SJCRH30 (cell line): Measurements from ENCODE around the gene ZNF71. TPM values are rescaled to one million over a fixed set of nuclear protein-coding genes. Genes with fewer than 3 reads are reported as not detected.

Experiments used
- DNase-seq, 2 experiments: peaks; one replicate each; pipeline ENCODE4 v3.0.0-alpha.2; 2015 to 2020
- H3K27ac ChIP-seq: fragments of 250-450 bp; sonication (Bioruptor Pico); 2 replicates; pipeline ENCODE4 v1.5.1; 2020; ENCODE audit warnings: mild to moderate bottlenecking, moderate library complexity
- H3K27me3 ChIP-seq: fragments of 250-450 bp; sonication (Bioruptor Pico); 2 replicates; pipeline ENCODE4 v1.5.1; 2020; ENCODE audit warnings: mild to moderate bottlenecking, moderate library complexity
- H3K36me3 ChIP-seq: fragments of 250-450 bp; sonication (Bioruptor Pico); 2 replicates; pipeline ENCODE4 v1.5.1; 2020; ENCODE audit warnings: mild to moderate bottlenecking, moderate library complexity
- H3K4me1 ChIP-seq: fragments of 250-450 bp; sonication (Bioruptor Pico); 2 replicates; pipeline ENCODE4 v1.5.1; 2020; ENCODE audit warnings: mild to moderate bottlenecking, moderate library complexity
- H3K4me3 ChIP-seq: fragments of 250-450 bp; sonication (Bioruptor Pico); 2 replicates; pipeline ENCODE4 v1.5.1; 2020; ENCODE audit warnings: mild to moderate bottlenecking, moderate library complexity
- H3K9me3 ChIP-seq: fragments of 250-450 bp; sonication (Bioruptor Pico); replicated peaks from 2 replicates; pipeline ENCODE4 v1.5.1; 2020; ENCODE audit warnings: mild to moderate bottlenecking, moderate library complexity
- total RNA-seq: library from RNA; depleted of rRNA; stranded (reverse); fragments of >200 nt; shearing (Covaris generic); gene quantifications from 2 replicates; pipeline ENCODE4 v1.2.3, GENCODE V29; 2014; rRNA removed

The ZNF71 gene
- 11.1 and 11.4 TPM in 2 replicates for total RNA-seq

DNA sequence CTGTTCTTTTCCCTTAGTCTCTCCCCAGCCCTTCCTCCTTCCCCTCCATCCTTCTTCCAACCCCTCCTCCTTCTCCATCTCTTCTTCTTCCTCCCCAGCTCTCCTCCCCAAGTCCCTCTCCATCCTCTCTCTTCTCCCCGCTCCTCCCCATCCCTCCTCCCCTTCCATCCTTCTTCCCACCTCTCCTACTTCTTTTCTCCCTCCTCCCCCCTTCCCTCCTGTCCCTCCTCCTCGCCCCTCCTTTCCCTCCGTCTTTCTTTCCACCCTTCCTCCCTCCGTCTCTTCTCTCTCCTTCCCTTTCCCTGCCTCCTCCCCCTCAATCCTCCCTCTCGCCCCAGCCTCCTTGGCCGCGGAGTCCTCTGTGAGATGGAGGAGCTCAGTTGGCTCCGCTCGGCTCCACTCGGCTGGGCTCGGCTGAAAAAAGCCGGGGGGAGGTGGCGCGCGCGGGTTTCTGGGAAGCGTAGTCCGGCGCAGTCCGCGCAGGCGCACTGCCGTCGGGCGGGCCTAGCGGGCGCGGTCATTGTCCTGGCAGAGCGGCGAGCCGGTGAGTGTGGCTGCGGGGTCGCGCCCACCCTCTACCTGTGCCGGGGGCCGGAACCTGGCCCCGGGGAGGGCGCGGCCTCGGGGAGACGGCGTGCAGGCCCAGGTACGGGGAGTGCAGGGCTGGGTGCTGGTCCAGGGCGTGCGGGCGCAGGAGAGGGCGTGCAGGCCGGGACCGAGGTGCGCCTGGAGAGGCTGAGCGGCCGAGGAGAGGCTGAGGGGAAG lies at the start of gene ZNF71:
Gene ZNF71, plus strand, starts transcription at position 520 of the 765 bp plus-strand sequence. CDS start 6,257 bp downstream, outside the sequence.
- peak; percentile 91 to 92 for DNase-seq
- peaks cover 3% of the 10 kb centered on the region for H3K9me3 ChIP-seq
- peaks cover 7% of the 10 kb centered on the region; the same call in 1 of the 2 replicates for H3K36me3 ChIP-seq
- no peaks in the 10 kb centered on the region for H3K4me1 ChIP-seq
- peak within 1 kb of the TSS; percentile 92 for H3K4me3 ChIP-seq
- no peaks in the 10 kb centered on the region for H3K27me3 ChIP-seq
- H3K27ac ChIP-seq: peak within 1 kb of the TSS; percentile 40

DNA sequence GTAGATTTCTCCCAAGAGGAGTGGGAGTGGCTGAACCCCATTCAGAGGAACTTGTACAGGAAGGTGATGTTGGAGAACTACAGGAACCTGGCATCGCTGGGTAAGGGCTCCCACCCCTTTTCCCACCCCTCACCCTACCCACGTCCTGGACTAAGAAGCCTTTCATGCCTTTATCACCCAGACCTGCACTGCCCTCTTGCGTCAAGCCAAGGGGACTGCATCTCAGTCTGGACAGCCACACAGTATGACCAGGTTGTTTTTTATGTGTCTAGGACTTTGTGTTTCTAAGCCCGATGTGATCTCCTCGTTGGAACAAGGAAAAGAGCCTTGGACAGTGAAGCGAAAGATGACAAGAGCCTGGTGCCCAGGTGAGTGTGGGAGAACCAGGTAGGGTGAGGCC lies 47.6 kb upstream of the ZNF71 start:
- H3K4me3 ChIP-seq: no peak overlapping the region
- no peaks in the 10 kb centered on the region for H3K27me3 ChIP-seq
- H3K27ac ChIP-seq: no peak overlapping the region
- H3K9me3 ChIP-seq: peaks cover 27% of the 10 kb centered on the region
- H3K4me1 ChIP-seq: no peaks in the 10 kb centered on the region
- H3K36me3 ChIP-seq: peaks cover 47% of the 10 kb centered on the region
- no peak for DNase-seq

DNA sequence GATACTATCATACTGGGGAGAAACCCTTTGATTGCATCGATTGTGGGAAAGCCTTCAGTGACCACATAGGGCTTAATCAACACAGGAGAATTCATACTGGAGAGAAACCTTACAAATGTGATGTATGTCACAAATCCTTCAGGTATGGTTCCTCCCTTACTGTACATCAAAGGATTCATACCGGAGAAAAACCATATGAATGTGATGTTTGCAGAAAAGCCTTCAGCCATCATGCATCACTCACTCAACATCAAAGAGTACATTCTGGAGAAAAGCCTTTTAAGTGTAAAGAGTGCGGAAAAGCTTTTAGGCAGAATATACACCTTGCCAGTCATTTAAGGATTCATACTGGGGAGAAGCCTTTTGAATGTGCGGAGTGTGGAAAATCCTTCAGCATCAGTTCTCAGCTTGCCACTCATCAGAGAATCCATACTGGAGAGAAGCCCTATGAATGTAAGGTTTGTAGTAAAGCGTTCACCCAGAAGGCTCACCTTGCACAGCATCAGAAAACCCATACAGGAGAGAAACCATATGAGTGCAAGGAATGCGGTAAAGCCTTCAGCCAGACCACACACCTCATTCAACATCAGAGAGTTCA lies 40.7 kb upstream of the ZNF71 start:
- no peak overlapping the region for H3K27ac ChIP-seq
- peaks cover 24% of the 10 kb centered on the region for H3K9me3 ChIP-seq
- no peaks in the 10 kb centered on the region for H3K4me1 ChIP-seq
- H3K36me3 ChIP-seq: peaks cover 48% of the 10 kb centered on the region
- no peak for DNase-seq
- H3K27me3 ChIP-seq: no peaks in the 10 kb centered on the region
- no peak overlapping the region for H3K4me3 ChIP-seq

DNA sequence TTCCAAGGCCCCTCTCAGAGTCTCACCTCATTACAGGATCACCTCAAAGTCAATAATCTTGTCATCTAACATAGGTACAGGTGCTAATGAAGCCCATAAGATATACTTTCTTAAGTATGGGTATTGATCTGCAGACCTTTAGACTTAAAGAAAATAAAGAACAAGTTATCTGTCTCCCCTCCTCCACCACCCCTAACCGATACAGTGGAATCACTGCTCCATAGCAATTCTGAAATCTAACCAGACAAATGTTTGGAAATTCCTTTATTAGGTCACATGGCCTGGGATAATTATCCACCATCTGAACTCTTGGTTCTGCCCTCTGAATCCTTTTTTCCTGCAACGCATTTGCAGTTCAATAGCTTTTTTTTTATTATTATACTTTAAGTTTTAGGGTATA lies 32.3 kb upstream of the ZNF71 start:
- H3K4me3 ChIP-seq: no peak overlapping the region
- no peaks in the 10 kb centered on the region for H3K36me3 ChIP-seq
- H3K4me1 ChIP-seq: no peaks in the 10 kb centered on the region
- DNase-seq: no peak
- peaks cover 28% of the 10 kb centered on the region for H3K9me3 ChIP-seq
- no peaks in the 10 kb centered on the region for H3K27me3 ChIP-seq
- no peak overlapping the region for H3K27ac ChIP-seq

DNA sequence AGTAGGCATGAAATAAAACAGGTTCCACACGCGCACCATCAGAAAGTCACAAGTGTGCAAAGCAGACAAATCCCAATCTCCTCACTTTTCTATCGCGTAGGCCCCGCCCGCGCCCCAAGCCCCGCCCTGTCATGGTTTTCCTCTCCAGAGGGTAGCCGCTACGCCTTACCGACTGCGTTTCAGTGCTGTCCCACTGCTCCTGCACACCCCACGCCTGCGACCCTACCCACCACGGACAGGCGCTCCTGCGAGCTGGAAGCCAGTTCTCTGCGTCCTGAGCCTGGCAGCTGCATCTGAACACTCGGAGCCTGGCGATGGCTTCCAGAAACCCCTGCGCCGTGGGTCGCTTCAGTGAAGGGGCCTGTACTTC lies 28.2 kb upstream of the ZNF71 start:
- H3K27me3 ChIP-seq: no peaks in the 10 kb centered on the region
- peak overlapping the region; percentile 84 for H3K4me3 ChIP-seq
- H3K9me3 ChIP-seq: peaks cover 27% of the 10 kb centered on the region
- H3K27ac ChIP-seq: peak overlapping the region; percentile 60
- peaks cover 30% of the 10 kb centered on the region for H3K36me3 ChIP-seq
- H3K4me1 ChIP-seq: 0 out of 2 replicates have a peak, but pooled peaks cover 3% of the 10 kb centered on the region
- DNase-seq: peak; percentile 71 to 72

DNA sequence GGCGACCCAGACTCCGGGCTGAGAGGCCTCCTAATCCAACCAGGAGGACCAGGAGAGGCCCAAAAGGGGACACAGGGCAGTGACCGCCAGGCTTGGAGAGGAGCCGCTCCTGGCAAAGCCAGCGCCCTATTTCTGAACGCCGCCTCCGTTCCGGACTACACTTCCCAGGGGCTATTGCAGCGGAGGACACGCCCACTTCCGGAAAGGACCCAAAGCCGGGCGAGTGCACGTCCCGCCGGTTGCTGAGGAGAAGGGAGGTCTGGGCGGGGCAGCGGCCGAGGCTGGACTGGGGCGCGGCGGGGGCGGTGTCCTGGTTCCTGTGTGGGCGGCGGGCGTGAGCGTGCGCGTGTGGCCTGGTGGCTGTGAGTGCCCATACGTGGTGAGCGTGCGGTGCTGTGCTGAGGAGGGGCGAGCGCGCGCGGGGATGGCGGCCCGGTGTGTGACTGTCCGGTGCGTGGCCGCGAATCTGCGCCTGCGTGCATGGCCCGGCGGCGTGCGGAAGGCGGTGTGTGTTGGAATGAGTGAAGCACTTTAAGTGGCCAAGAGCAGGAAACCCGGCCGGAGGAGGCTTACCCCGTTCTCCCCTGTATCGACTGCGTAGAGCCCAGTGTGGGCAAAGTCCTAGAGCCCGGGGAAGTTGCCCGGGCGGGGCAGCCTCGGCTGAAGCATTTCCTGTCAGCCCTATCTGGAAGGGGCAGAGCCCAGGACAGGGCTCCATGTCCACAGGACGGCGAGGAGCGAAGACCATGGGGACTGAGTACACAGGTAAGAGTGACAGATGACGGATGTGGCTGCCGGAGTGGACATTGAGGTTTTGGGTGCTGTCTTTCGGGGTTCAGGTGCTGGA lies 27.6 kb upstream of the ZNF71 start, which contains the start of gene ZNF470:
Gene ZNF470, plus strand, starts transcription at position 195 of the 847 bp plus-strand sequence. CDS start 2,844 bp downstream, outside the sequence.
- peak within 1 kb of the TSS; percentile 60 for H3K27ac ChIP-seq
- peak; percentile 96 to 97 for DNase-seq
- H3K4me1 ChIP-seq: 0 out of 2 replicates have a peak, but pooled peaks cover 3% of the 10 kb centered on the region
- peaks cover 29% of the 10 kb centered on the region for H3K9me3 ChIP-seq
- H3K27me3 ChIP-seq: no peaks in the 10 kb centered on the region
- peak within 1 kb of the TSS; percentile 84 for H3K4me3 ChIP-seq
- H3K36me3 ChIP-seq: peaks cover 32% of the 10 kb centered on the region

DNA sequence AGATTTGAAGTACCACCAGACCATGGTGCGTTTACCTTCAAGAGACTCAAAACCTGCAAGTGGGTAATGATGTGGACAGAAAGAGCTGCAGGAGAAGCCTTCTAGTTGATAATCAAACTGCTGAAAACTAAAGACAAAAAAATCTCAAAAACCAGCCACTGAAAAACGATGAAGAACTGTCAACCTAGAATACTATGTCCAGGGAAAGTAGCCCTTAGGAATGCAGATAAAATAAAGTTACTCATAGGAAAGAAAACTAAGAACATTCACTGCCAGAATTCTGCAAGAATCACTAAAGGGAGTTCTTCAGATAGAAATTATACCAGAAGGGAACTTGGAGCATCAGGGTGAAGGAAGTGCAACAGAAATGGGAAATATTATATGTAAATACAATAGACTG lies 22.5 kb upstream of the ZNF71 start:
- Histone ChIP-seq H3K4me3 (no peak overlapping the region), H3K36me3 (peaks cover 80% of the 10 kb centered on the region), H3K9me3 (peaks cover 51% of the 10 kb centered on the region), H3K27me3 (no peaks in the 10 kb centered on the region), H3K27ac (no peak overlapping the region), H3K4me1 (0 out of 2 replicates have a peak, but pooled peaks cover 3% of the 10 kb centered on the region)
- DNase-seq: no peak

DNA sequence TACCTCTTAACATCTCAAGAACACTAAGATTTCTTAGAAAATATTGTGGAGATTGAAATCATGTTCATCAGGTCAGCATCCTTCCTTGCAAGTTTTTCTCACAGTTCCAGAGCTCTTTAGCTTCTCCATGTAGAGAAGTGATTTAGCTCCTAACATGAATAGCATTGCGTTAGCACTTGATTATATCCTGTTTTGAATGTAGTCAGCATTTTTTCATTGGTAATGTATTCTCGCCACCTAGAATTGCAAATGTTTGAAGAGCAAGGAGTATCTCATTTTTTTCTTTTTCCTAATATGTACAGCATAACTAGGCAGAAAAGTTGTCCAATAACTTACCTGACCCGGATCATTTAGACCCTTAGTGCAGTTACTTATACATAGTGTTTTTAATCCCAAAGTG lies 21.2 kb upstream of the ZNF71 start:
- H3K9me3 ChIP-seq: peaks cover 59% of the 10 kb centered on the region
- H3K27me3 ChIP-seq: no peaks in the 10 kb centered on the region
- no peak overlapping the region for H3K27ac ChIP-seq
- H3K36me3 ChIP-seq: peaks cover 87% of the 10 kb centered on the region
- no peaks in the 10 kb centered on the region for H3K4me1 ChIP-seq
- DNase-seq: no peak
- H3K4me3 ChIP-seq: no peak overlapping the region

DNA sequence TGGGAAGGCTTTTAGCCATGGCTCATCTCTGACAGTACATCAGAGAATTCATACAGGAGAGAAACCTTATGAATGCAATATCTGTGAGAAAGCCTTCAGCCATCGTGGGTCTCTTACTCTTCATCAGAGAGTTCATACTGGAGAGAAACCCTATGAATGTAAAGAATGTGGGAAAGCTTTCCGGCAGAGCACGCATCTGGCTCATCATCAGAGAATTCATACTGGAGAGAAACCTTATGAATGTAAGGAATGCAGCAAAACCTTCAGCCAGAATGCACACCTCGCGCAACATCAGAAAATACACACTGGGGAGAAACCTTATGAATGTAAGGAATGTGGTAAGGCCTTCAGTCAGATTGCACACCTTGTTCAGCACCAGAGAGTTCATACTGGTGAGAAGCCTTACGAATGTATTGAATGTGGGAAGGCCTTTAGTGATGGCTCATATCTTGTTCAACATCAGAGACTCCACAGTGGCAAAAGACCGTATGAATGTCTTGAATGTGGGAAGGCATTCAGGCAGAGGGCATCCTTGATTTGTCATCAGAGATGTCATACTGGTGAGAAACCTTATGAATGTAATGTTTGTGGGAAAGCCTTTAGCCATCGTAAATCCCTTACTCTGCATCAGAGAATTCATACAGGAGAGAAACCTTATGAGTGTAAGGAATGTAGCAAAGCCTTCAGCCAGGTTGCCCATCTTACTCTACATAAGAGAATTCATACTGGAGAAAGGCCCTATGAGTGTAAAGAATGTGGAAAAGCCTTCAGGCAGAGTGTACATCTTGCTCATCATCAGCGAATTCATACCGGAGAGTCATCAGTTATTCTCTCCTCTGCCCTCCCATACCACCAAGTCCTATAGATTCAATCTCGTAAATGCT lies 17.1 kb upstream of the ZNF71 start:
- DNase-seq: peak in 1 of 2 experiments; percentile 14
- H3K4me1 ChIP-seq: no peaks in the 10 kb centered on the region
- peaks cover 79% of the 10 kb centered on the region for H3K9me3 ChIP-seq
- peaks cover 59% of the 10 kb centered on the region for H3K36me3 ChIP-seq
- no peaks in the 10 kb centered on the region for H3K27me3 ChIP-seq
- H3K4me3 ChIP-seq: no peak overlapping the region
- H3K27ac ChIP-seq: no peak overlapping the region

DNA sequence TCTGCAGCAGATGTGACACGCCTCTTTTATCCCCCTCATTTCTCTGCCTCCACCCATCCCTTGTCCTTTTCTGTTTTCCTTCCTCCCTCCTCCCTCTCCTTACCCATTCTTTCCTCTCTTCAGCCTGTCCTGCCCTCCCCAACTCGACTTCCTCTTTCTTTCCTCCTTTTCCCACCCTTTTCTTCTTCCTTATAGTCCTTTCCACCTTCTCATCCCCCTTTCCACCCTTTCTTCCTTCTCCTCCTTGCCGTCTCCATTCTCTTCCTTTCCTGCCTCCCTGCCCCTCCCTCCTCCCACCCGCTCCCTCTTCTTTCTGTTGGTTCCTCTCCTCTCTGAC lies 688 bp upstream of the ZNF71 start:
- H3K27me3 ChIP-seq: no peaks in the 10 kb centered on the region
- peak overlapping the region; percentile 92 for H3K4me3 ChIP-seq
- H3K9me3 ChIP-seq: peaks cover 3% of the 10 kb centered on the region
- H3K27ac ChIP-seq: no peak overlapping the region
- H3K4me1 ChIP-seq: no peaks in the 10 kb centered on the region
- peaks cover 7% of the 10 kb centered on the region; the same call in 1 of the 2 replicates for H3K36me3 ChIP-seq
- no peak for DNase-seq

DNA sequence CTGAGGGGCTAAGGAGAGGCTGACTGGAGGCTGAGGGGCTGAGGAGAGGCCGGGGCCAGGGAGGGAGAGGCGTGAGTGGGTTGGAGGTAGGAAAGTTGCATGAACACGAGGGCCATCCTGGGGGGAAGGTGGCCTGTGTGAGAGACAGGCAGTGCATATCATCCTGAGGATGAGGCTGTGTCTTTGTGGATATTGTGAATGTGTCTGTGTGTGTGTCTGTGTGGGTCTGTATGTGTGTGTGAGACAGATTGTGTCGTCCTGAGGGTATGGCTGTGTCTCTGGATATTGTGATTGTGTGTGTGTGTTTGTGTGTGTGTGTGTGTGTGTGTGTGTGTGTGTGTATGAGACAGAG lies 422 bp downstream of the ZNF71 start:
- Histone ChIP-seq H3K4me3 (peak overlapping the region; percentile 92), H3K36me3 (peaks cover 8% of the 10 kb centered on the region), H3K27me3 (no peaks in the 10 kb centered on the region), H3K4me1 (no peaks in the 10 kb centered on the region), H3K27ac (peak overlapping the region; percentile 40), H3K9me3 (peaks cover 3% of the 10 kb centered on the region)
- DNase-seq: no peak

DNA sequence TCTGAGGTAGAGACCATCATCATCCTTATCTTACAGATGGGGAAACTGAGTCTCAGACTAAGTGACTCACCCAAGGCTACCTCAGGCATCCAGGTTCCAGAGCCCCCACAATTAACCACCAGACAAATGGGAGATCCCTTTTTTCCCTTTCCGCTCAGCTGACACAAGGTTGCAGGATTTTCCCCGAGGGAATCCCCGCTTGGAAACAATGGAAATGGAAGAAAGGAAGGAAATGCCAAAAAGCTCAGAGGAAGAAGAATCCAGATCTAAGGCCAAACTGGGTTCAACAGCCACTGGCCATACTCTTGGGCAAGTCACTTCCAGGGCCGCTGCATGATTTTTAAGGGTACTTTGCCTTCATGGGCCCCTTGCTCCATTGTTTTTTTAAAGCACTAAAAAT lies 1.6 kb downstream of the ZNF71 start:
- Histone ChIP-seq H3K36me3 (peaks cover 19% of the 10 kb centered on the region), H3K27ac (no peak overlapping the region), H3K4me1 (no peaks in the 10 kb centered on the region), H3K27me3 (no peaks in the 10 kb centered on the region), H3K4me3 (no peak overlapping the region), H3K9me3 (peaks cover 3% of the 10 kb centered on the region)
- no peak for DNase-seq

DNA sequence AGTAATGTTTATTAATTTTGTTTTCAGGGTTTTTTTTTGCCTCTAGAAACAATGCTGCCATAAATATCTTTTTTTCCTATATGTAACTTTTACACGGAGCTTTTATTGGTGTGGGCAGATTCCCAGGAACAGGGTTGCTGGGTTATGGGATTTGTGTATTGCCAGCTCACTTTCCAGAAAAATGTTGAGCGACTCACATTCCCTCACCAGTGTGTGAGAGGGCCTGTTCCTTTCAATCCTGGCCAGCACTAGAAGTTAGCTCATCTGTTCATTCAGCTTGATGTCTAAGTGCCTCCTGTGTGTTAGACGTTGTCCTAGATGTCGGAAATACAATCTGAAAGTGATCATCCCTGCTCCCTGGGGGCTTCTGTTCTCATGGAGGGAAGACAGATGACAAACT lies 2.6 kb downstream of the ZNF71 start:
- DNase-seq: no peak
- Histone ChIP-seq H3K27ac (no peak overlapping the region), H3K27me3 (no peaks in the 10 kb centered on the region)

DNA sequence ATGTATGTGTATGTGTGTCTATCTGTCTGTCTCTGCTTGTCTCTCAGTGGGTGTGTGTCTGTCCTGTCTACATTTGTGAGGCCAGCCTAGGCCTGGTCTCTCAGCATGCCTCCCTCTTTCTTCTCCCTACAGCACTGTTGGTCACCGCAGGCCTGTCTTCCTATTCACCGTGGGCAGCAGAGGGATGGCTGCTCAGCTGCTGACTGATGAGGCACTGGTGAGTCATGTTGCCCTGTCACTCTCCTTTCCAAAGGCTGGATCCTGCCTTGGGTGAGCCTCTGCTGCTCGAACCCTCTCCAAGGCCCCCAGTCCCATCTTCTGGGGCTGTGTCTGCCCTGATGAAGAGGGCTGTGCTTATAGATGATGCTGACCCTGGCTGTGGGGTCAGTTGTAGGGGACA lies 6.3 kb downstream of the ZNF71 start:
- H3K4me1 ChIP-seq: no peaks in the 10 kb centered on the region
- no peak overlapping the region for H3K4me3 ChIP-seq
- peaks cover 38% of the 10 kb centered on the region for H3K36me3 ChIP-seq
- no peaks in the 10 kb centered on the region for H3K27me3 ChIP-seq
- DNase-seq: no peak
- peaks cover 12% of the 10 kb centered on the region for H3K9me3 ChIP-seq
- no peak overlapping the region for H3K27ac ChIP-seq

More for the DNA sequence above, 2.6 kb downstream of the ZNF71 start:
- Histone ChIP-seq H3K36me3 (peaks cover 28% of the 10 kb centered on the region), H3K9me3 (peaks cover 5% of the 10 kb centered on the region), H3K4me3 (no peak overlapping the region), H3K4me1 (no peaks in the 10 kb centered on the region)
